Ascending aorta (tissue), 2 donors: ENCODE data around the gene NSA2. TPM values are rescaled to one million over a fixed set of nuclear protein-coding genes. Genes with fewer than 3 reads are reported as not detected.
A peak's percentile ranks its signal among the peaks of the same experiment; 100 is the strongest.
"Not testable (repeated sequence)": the region's sequence is repeated elsewhere in the genome, so short reads cannot be mapped to it uniquely, and the experiment has no call there.

ENCODE experiments used
- DNase-seq, 2 donors: peaks; one replicate each; pipeline ENCODE4 v3.0.0-alpha.2; 2019; ENCODE audit warnings: low spot score in 2 of 2
- H3K27ac ChIP-seq, 2 donors: fragments of 200-600 bp; sonication (generic); one replicate each; pipeline ENCODE4 v1.5.1; 2016 to 2017; ENCODE audit warnings: mild to moderate bottlenecking in 1 of 2
- H3K27me3 ChIP-seq: fragments of 200-600 bp; sonication (generic); one replicate; pipeline ENCODE4 v1.5.1; 2017
- H3K36me3 ChIP-seq, 2 donors: fragments of 200-600 bp; sonication (generic); one replicate each; pipeline ENCODE4 v1.5.1; 2016
- H3K4me1 ChIP-seq, 2 donors: fragments of 200-600 bp; sonication (generic); one replicate each; pipeline ENCODE4 v1.5.1; 2016 to 2017; ENCODE audit warnings: mild to moderate bottlenecking in 1 of 2
- H3K4me3 ChIP-seq, 2 donors: fragments of 200-600 bp; sonication (generic); one replicate each; pipeline ENCODE4 v1.5.1; 2016 to 2017; ENCODE audit warnings: mild to moderate bottlenecking in 1 of 2
- H3K9me3 ChIP-seq, 2 donors: fragments of 200-600 bp; sonication (generic); one replicate each; pipeline ENCODE4 v1.5.1; 2016
- CTCF ChIP-seq, 3 experiments: fragments of 200-600 bp in 2 of 3; fragments of 450-650 bp in 1 of 3; sonication (generic) in 2 of 3; IDR thresholded peaks; one replicate each; pipeline ENCODE4 v1.5.1; 2016 to 2019; ENCODE audit warnings: antibody characterized with exemption in 3 of 3, mild to moderate bottlenecking in 1 of 3, moderate library complexity in 1 of 3
- intact Hi-C: fragments of 100-400 bp; cut with DNase I; formaldehyde crosslinking; loops from one replicate; pipeline ENCODE4 v1.15.1; 2023
- total RNA-seq: library from RNA; depleted of rRNA; stranded (reverse); fragments of >200 nt; gene quantifications from one replicate; pipeline ENCODE4 v1.1.0, GENCODE V29; 2016

Gene NSA2
- total RNA-seq, 1 donor from 2014 or later: 103 TPM

GRCh38 chr5:74738406-74738805 lies 28.6 kb upstream of the NSA2 start:
- no peak overlapping the region for H3K4me3 ChIP-seq
- no peak for TF ChIP-seq CTCF (IDR thresholded peaks at IDR 0.05)
- no peaks in the 10 kb centered on the region for H3K4me1 ChIP-seq
- H3K27me3 ChIP-seq: no peaks in the 10 kb centered on the region
- H3K36me3 ChIP-seq: peaks cover 42 to 69% of the 10 kb centered on the region in 2 donors
- H3K27ac ChIP-seq: no peak overlapping the region
- no peak for DNase-seq
- intact Hi-C loops: no loop called here
- H3K9me3 ChIP-seq: no peaks in the 10 kb centered on the region

GRCh38 chr5:74748742-74749141 lies 18.3 kb upstream of the NSA2 start:
- H3K4me1 ChIP-seq, H3K27me3 ChIP-seq, intact Hi-C loops, H3K4me3 ChIP-seq, H3K27ac ChIP-seq, DNase-seq, H3K9me3 ChIP-seq: not testable (repeated sequence)
- H3K36me3 ChIP-seq: peaks cover 28 to 60% of the 10 kb centered on the region in 2 donors

GRCh38 chr5:74761241-74761640 lies 5.8 kb upstream of the NSA2 start:
- H3K27me3 ChIP-seq: no peaks in the 10 kb centered on the region
- peaks cover 7 to 14% of the 10 kb centered on the region in 2 donors for H3K4me1 ChIP-seq
- no peak overlapping the region for H3K27ac ChIP-seq
- no peak for DNase-seq
- no peak overlapping the region for H3K4me3 ChIP-seq
- peaks cover 21 to 26% of the 10 kb centered on the region in 2 donors for H3K36me3 ChIP-seq
- intact Hi-C loops: loop anchor here (10.0 kb wide), 1 partner anchor 184 kb away; no protein-coding TSS in a partner anchor
- H3K9me3 ChIP-seq: no peaks in the 10 kb centered on the region
- no peak for TF ChIP-seq CTCF (IDR thresholded peaks at IDR 0.05)

- no peak for TF ChIP-seq CTCF (IDR thresholded peaks at IDR 0.05)
- H3K27ac ChIP-seq: no peak overlapping the region
- H3K9me3 ChIP-seq: no peaks in the 10 kb centered on the region
- H3K36me3 ChIP-seq: peaks cover 12% of the 10 kb centered on the region in 2 donors
- no peaks in the 10 kb centered on the region for H3K27me3 ChIP-seq
- intact Hi-C loops: loop anchor here (10.0 kb wide), 1 partner anchor 182 kb away; no protein-coding TSS in a partner anchor
- no peak overlapping the region for H3K4me3 ChIP-seq
- no peak for DNase-seq
- H3K4me1 ChIP-seq: peaks cover 7 to 14% of the 10 kb centered on the region in 2 donors
Observed at GRCh38 chr5:74762599-74762998, 4.5 kb upstream of the NSA2 start.

- peaks cover 7 to 20% of the 10 kb centered on the region in 2 donors for H3K4me1 ChIP-seq
- peaks cover 4 to 5% of the 10 kb centered on the region in 2 donors for H3K36me3 ChIP-seq
- no peak for TF ChIP-seq CTCF (IDR thresholded peaks at IDR 0.05)
- no peak overlapping the region for H3K4me3 ChIP-seq
- H3K9me3 ChIP-seq: no peaks in the 10 kb centered on the region
- H3K27me3 ChIP-seq: no peaks in the 10 kb centered on the region
- intact Hi-C loops: loop anchor here (10.0 kb wide), 1 partner anchor 181 kb away; no protein-coding TSS in a partner anchor
- no peak for DNase-seq
- no peak overlapping the region for H3K27ac ChIP-seq
Observed at GRCh38 chr5:74763504-74763903, 3.5 kb upstream of the NSA2 start.

- no peak for TF ChIP-seq CTCF (IDR thresholded peaks at IDR 0.05)
- intact Hi-C loops: loop anchor here (5.0 to 10.0 kb wide), 4 partner anchors 180 to 572 kb away; partner anchors contain the start of genes ANKRD31, GCNT4 and HMGCR
- no peak for DNase-seq
- H3K36me3 ChIP-seq: peaks cover 9 to 10% of the 10 kb centered on the region in 2 donors
- H3K27me3 ChIP-seq: no peaks in the 10 kb centered on the region
- H3K4me3 ChIP-seq: peak overlapping the region in 1 of 2 donors; percentile 88
- no peak overlapping the region for H3K27ac ChIP-seq
- no peaks in the 10 kb centered on the region for H3K9me3 ChIP-seq
- peaks cover 7 to 20% of the 10 kb centered on the region in 2 donors for H3K4me1 ChIP-seq
Observed at GRCh38 chr5:74765201-74765600, 1.8 kb upstream of the NSA2 start.
